IMR-90 (cell line): Measurements from ENCODE around the gene GBF1. TPM values are rescaled to one million over a fixed set of nuclear protein-coding genes. Genes with fewer than 3 reads are reported as not detected.
A peak's percentile ranks its signal among the peaks of the same experiment; 100 is the strongest.

Experiments used
- ATAC-seq: fragments of 200-7000 bp; cut with Tn5 transposase; 2 replicates; pipeline ENCODE4 v1.9.1; 2020; ENCODE audit warnings: low read depth, mild to moderate bottlenecking, moderate library complexity
- BruUV-seq: library from RNA; stranded (reverse); fragments of 400-500 nt; replicated peaks from 2 replicates; lab custom pipeline; 2021; lab: Mats Ljungman, UMichigan
- CTCF ChIA-PET: fragments of 300-600 bp; formaldehyde crosslinking; extraction: SDS; loops from one replicate; lab custom pipeline; 2021; ENCODE audit warnings: antibody characterized with exemption; lab: Yijun Ruan, JAX
- POLR2A ChIA-PET: fragments of 300-600 bp; sonication (Branson Sonifier 250); formaldehyde crosslinking; loops from one replicate; lab custom pipeline; 2022; ENCODE audit warnings: antibody characterized with exemption; ENCODE audit not compliant: unreplicated experiment; lab: Charles Lee
- DNase-seq: peaks from one replicate; pipeline ENCODE4 v3.0.0; 2013
- H2AFZ ChIP-seq: replicated peaks from 2 replicates; pipeline ENCODE3; 2013; ENCODE audit warnings: low read length, mild to moderate bottlenecking; ENCODE audit not compliant: poor library complexity
- H2AK5ac ChIP-seq: 2 replicates; pipeline ENCODE4 v1.6.1; 2013; ENCODE audit warnings: low read depth, low read length, inconsistent platforms
- H2AK9ac ChIP-seq: replicated peaks from 2 replicates; pipeline ENCODE3; 2013; ENCODE audit warnings: mild to moderate bottlenecking, low read depth, low read length, moderate library complexity; ENCODE audit not compliant: poor library complexity
- H2BK120ac ChIP-seq: 2 replicates; pipeline ENCODE4 v1.6.1; 2013; ENCODE audit warnings: low read depth, low read length, inconsistent platforms
- H2BK15ac ChIP-seq: 3 replicates; pipeline ENCODE4 v1.6.1; 2013; ENCODE audit warnings: low read depth, low read length, inconsistent platforms
- H2BK20ac ChIP-seq: 2 replicates; pipeline ENCODE4 v1.6.1; 2013; ENCODE audit warnings: low read depth, mild to moderate bottlenecking, inconsistent platforms, low read length, moderate library complexity
- H2BK5ac ChIP-seq: 2 replicates; pipeline ENCODE4 v1.6.1; 2013; ENCODE audit warnings: mild to moderate bottlenecking, low read depth, low read length, inconsistent platforms; ENCODE audit not compliant: poor library complexity, severe bottlenecking
- H3K14ac ChIP-seq: replicated peaks from 2 replicates; pipeline ENCODE4 v1.6.1; 2013; ENCODE audit warnings: low read depth, low read length, inconsistent platforms
- H3K18ac ChIP-seq: 2 replicates; pipeline ENCODE4 v1.6.1; 2013; ENCODE audit warnings: low read depth, low read length, control low read depth
- H3K23ac ChIP-seq: 2 replicates; pipeline ENCODE4 v1.6.1; 2013; ENCODE audit warnings: low read depth, low read length, inconsistent platforms
- H3K27ac ChIP-seq: 2 replicates; pipeline ENCODE4 v1.5.1; 2013; ENCODE audit warnings: mild to moderate bottlenecking, control low read depth, low read length; ENCODE audit not compliant: insufficient read depth
- H3K27me3 ChIP-seq: 2 replicates; pipeline ENCODE4 v1.6.1; 2013; ENCODE audit warnings: low read length; ENCODE audit not compliant: control insufficient read depth, insufficient read depth
- H3K36me3 ChIP-seq: 2 replicates; pipeline ENCODE4 v1.6.1; 2013; ENCODE audit warnings: low read length, mixed read lengths; ENCODE audit not compliant: control insufficient read depth, insufficient read depth
- H3K4ac ChIP-seq: 2 replicates; pipeline ENCODE4 v1.6.1; 2013; ENCODE audit warnings: low read depth, low read length, inconsistent platforms
- H3K4me1 ChIP-seq: 2 replicates; pipeline ENCODE4 v1.6.1; 2013; ENCODE audit warnings: low read length, mixed read lengths; ENCODE audit not compliant: control insufficient read depth, insufficient read depth
- H3K4me2 ChIP-seq: 2 replicates; pipeline ENCODE4 v1.6.1; 2013; ENCODE audit warnings: low read depth, mild to moderate bottlenecking, control low read depth, low read length, moderate library complexity
- H3K4me3 ChIP-seq: 2 replicates; pipeline ENCODE4 v1.5.1; 2013; ENCODE audit warnings: low read depth, mild to moderate bottlenecking, control low read depth, low read length, moderate library complexity; ENCODE audit not compliant: insufficient read depth
- H3K56ac ChIP-seq: 2 replicates; pipeline ENCODE4 v1.6.1; 2013; ENCODE audit warnings: low read length, inconsistent platforms; ENCODE audit not compliant: insufficient read depth; ENCODE audit errors: extremely low read depth
- H3K79me1 ChIP-seq, 2 experiments: 2 replicates each; pipeline ENCODE4 v1.6.1; 2013; ENCODE audit warnings: low read length in 2 of 2, inconsistent platforms in 1 of 2, low read depth in 1 of 2
- H3K9ac ChIP-seq: 2 replicates; pipeline ENCODE4 v1.6.1; 2013; ENCODE audit warnings: low read depth, low read length, control low read depth
- H3K9me1 ChIP-seq: 2 replicates; pipeline ENCODE4 v1.6.1; 2013; ENCODE audit warnings: low read length, inconsistent platforms; ENCODE audit not compliant: insufficient read depth
- H3K9me3 ChIP-seq: 2 replicates; pipeline ENCODE4 v1.6.1; 2013; ENCODE audit warnings: low read length; ENCODE audit not compliant: control insufficient read depth, insufficient read depth
- H4K20me1 ChIP-seq: 2 replicates; pipeline ENCODE4 v1.6.1; 2013; ENCODE audit warnings: low read length, inconsistent platforms; ENCODE audit not compliant: insufficient read depth
- H4K5ac ChIP-seq: 2 replicates; pipeline ENCODE4 v1.6.1; 2013; ENCODE audit warnings: mild to moderate bottlenecking, low read depth, low read length, control low read depth
- H4K8ac ChIP-seq, 2 experiments: 2 replicates each; pipeline ENCODE4 v1.6.1; 2013; ENCODE audit warnings: low read depth in 2 of 2, low read length in 2 of 2, control low read depth in 1 of 2, inconsistent platforms in 1 of 2
- H4K91ac ChIP-seq: 2 replicates; pipeline ENCODE4 v1.6.1; 2013; ENCODE audit warnings: low read depth, low read length, inconsistent platforms; ENCODE audit not compliant: insufficient read depth
- SMC3 ChIP-seq: fragments of 150-350 bp; IDR thresholded peaks from 2 replicates; pipeline ENCODE4 v1.6.1; 2016; ENCODE audit warnings: low read depth, mild to moderate bottlenecking, antibody characterized with exemption, low read length, moderate library complexity
- WGBS, 2 experiments: methylation state at CpG; one replicate each; pipeline versions ENCODE4 v1.1.5 to v1.1.7; 2013; ENCODE audit warnings: missing lambda C conversion rate in 2 of 2; ENCODE audit not compliant: insufficient read length in 1 of 2; ENCODE audit errors: extremely low coverage in 2 of 2; 5-methylcytosine and 5-hydroxymethylcytosine counted together
- dilution Hi-C: fragments of 300-500 bp; cut with HindIII; formaldehyde crosslinking; loops from one replicate; pipeline ENCODE4 v1.14.3; 2018; ENCODE audit warnings: low sequenced_read_pairs; ENCODE audit not compliant: unreplicated experiment
- in situ Hi-C: fragments of 300-500 bp; cut with MboI; formaldehyde crosslinking; loops from 3 replicates; pipeline ENCODE4 v1.14.3; 2019; ENCODE audit warnings: low sequenced_read_pairs, inconsistent platforms, mixed read lengths
- intact Hi-C: fragments of 100-400 bp; cut with micrococcal nuclease; formaldehyde crosslinking; loops from 2 replicates; pipeline ENCODE4 v1.10.0; 2022
- polyA plus RNA-seq, 3 experiments: library from polyadenylated mRNA; depleted of rRNA; stranded (reverse); fragments of >200 nt; gene quantifications; 2 replicates each; pipeline ENCODE4 v1.2.3, GENCODE V29; 2012; ENCODE audit warnings: low replicate concordance in 1 of 3
- total RNA-seq: library from RNA; depleted of rRNA; stranded (reverse); fragments of >200 nt; gene quantifications from 2 replicates; pipeline ENCODE4 v1.2.3, GENCODE V29; 2012
- TF ChIP-seq, protein P1 (sequence below): conservative IDR thresholded peaks from 2 replicates; pipeline ENCODE4 v1.5.1; 2012; ENCODE audit warnings: mild to moderate bottlenecking, low read depth, low read length, improper control_type of control experiment

Gene GBF1
- total and polyA plus RNA-seq, 2 of the 4 experiments (the other 2 are of a cell fraction): 38.7 to 40.1 TPM

DNA sequence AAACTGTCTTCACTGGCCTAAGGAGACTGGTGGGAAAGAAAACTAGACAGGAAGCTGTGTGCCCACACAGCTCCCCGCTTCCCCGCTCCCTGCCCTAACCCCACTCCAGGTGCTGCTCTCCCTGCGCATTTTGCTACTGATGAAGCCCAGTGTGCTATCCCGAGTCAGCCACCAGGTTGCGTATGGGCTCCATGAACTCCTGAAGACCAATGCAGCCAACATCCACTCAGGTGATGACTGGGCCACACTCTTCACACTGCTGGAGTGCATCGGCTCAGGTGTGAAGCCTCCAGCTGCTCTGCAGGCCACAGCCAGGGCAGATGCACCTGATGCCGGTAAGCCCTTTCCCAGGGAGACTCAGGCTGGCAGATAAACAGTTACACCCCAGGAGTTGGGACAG lies 129.9 kb downstream of the GBF1 start:
- Histone ChIP-seq H2AK5ac (no peak overlapping the region), H3K27ac (no peak overlapping the region), H4K5ac (no peak overlapping the region), H3K9me1 (no peaks in the 10 kb centered on the region), H4K91ac (no peak overlapping the region), H2BK120ac (no peak overlapping the region), H3K79me1 (peaks cover 5 to 7% of the 10 kb centered on the region in 2 experiments; a peak in 1 of 4 replicates), H4K8ac (no peak overlapping the region), H3K23ac (no peak overlapping the region), H2BK20ac (no peak overlapping the region), H3K9me3 (no peaks in the 10 kb centered on the region), H2AK9ac (no peak overlapping the region), H2AFZ (peak overlapping the region; percentile 13), H3K36me3 (peaks cover 60% of the 10 kb centered on the region), H3K56ac (no peak overlapping the region), H2BK5ac (no peak overlapping the region), H3K4me3 (no peak overlapping the region), H3K14ac (no peak overlapping the region), H4K20me1 (0 out of 2 replicates have a peak, but pooled peaks cover 4% of the 10 kb centered on the region), H3K18ac (no peak overlapping the region), H2BK15ac (no peak overlapping the region), H3K4me2 (no peak overlapping the region), H3K4me1 (no peaks in the 10 kb centered on the region), H3K9ac (no peak overlapping the region), H3K4ac (no peak overlapping the region), H3K27me3 (no peaks in the 10 kb centered on the region)
- no TSS peak for BruUV-seq
- ATAC-seq (no peak), DNase-seq (no peak)
- dilution Hi-C loops (no loop called here), intact Hi-C loops (no loop called here), in situ Hi-C loops (no loop called here)
- ChIA-PET CTCF (no interaction called here), POLR2A (no interaction called here)
- TF ChIP-seq, protein P1, sequence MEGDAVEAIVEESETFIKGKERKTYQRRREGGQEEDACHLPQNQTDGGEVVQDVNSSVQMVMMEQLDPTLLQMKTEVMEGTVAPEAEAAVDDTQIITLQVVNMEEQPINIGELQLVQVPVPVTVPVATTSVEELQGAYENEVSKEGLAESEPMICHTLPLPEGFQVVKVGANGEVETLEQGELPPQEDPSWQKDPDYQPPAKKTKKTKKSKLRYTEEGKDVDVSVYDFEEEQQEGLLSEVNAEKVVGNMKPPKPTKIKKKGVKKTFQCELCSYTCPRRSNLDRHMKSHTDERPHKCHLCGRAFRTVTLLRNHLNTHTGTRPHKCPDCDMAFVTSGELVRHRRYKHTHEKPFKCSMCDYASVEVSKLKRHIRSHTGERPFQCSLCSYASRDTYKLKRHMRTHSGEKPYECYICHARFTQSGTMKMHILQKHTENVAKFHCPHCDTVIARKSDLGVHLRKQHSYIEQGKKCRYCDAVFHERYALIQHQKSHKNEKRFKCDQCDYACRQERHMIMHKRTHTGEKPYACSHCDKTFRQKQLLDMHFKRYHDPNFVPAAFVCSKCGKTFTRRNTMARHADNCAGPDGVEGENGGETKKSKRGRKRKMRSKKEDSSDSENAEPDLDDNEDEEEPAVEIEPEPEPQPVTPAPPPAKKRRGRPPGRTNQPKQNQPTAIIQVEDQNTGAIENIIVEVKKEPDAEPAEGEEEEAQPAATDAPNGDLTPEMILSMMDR: 0 out of 2 replicates have a peak, but pooled peaks have one; percentile 10
- no peak; the same call in 1 of the 2 replicates for TF ChIP-seq SMC3
- 63% methylated on average over 1 of the region's 7 CpGs; no CpG with 5 or more reads in 1 of the 2 experiments for WGBS, 2 experiments
